GM19240 (cell line): ENCODE measurements around the gene C1orf146.
"Not testable (repeated sequence)": the region's sequence is repeated elsewhere in the genome, so short reads cannot be mapped to it uniquely, and the experiment has no call there.

ENCODE experiments used
- DNase-seq: peaks from one replicate; pipeline ENCODE4 v3.0.0; 2011; ENCODE audit warnings: low spot score; ENCODE audit not compliant: insufficient read length

C1orf146 gene

GRCh38 chr1:92217721-92218120, at the start of gene C1orf146:
C1orf146 (plus strand) TSS chr1:92217915; CDS start chr1:92231421, 13,506 bp downstream.
- DNase-seq = no peak

- DNase-seq = no peak
These were observed 49.1 kb upstream of the C1orf146 start for GRCh38 chr1:92168657-92169056.

- DNase-seq = no peak
These were observed 48.3 kb upstream of the C1orf146 start for GRCh38 chr1:92169214-92170005.

- no peak for DNase-seq
These were observed 33.1 kb upstream of the C1orf146 start for GRCh38 chr1:92184632-92185031.

- DNase-seq = no peak
These were observed 31.6 kb upstream of the C1orf146 start for GRCh38 chr1:92186081-92186480.

- no peak for DNase-seq
These were observed 29.1 kb upstream of the C1orf146 start for GRCh38 chr1:92188436-92189255.

- no peak for DNase-seq
These were observed 26.0 kb upstream of the C1orf146 start for GRCh38 chr1:92191726-92192125.

- DNase-seq = no peak
These were observed 25.5 kb upstream of the C1orf146 start for GRCh38 chr1:92192246-92192645.

- DNase-seq = no peak
These were observed 23.2 kb upstream of the C1orf146 start for GRCh38 chr1:92194511-92194910.

- no peak for DNase-seq
These were observed 15.7 kb upstream of the C1orf146 start for GRCh38 chr1:92201973-92202372.

GRCh38 chr1:92203105-92203504, 14.6 kb upstream of the C1orf146 start:
- DNase-seq = no peak

GRCh38 chr1:92210701-92211100, 7.0 kb upstream of the C1orf146 start:
- DNase-seq = no peak

- no peak for DNase-seq
These were observed 6.5 kb upstream of the C1orf146 start for GRCh38 chr1:92211166-92211565.

GRCh38 chr1:92218559-92218958, 844 bp downstream of the C1orf146 start:
- DNase-seq = no peak

GRCh38 chr1:92219028-92219427, 1.3 kb downstream of the C1orf146 start:
- no peak for DNase-seq

- DNase-seq = no peak
These were observed 10.7 kb downstream of the C1orf146 start for GRCh38 chr1:92228401-92228800.

GRCh38 chr1:92230736-92231135, 13.0 kb downstream of the C1orf146 start:
- DNase-seq = no peak

- DNase-seq = no peak
These were observed 22.3 kb downstream of the C1orf146 start for GRCh38 chr1:92240034-92240433.

GRCh38 chr1:92244376-92244775, 26.7 kb downstream of the C1orf146 start:
- DNase-seq = no peak

- not testable (repeated sequence) for DNase-seq
These were observed 37.0 kb downstream of the C1orf146 start for GRCh38 chr1:92254714-92255113.

GRCh38 chr1:92259350-92259749, 41.6 kb downstream of the C1orf146 start:
- no peak for DNase-seq

- DNase-seq = no peak
These were observed 44.8 kb downstream of the C1orf146 start for GRCh38 chr1:92262516-92262915.

GRCh38 chr1:92273039-92273438, 55.3 kb downstream of the C1orf146 start:
- no peak for DNase-seq
